Endothelial cell of umbilical vein (primary cell): ENCODE results near the gene HNRNPU. TPM values are rescaled to one million over a fixed set of nuclear protein-coding genes. Genes with fewer than 3 reads are reported as not detected.

Source experiments
- BruUV-seq: library from RNA; stranded (reverse); fragments of 400-500 nt; replicated peaks from 2 replicates; lab custom pipeline; 2021; lab: Mats Ljungman, UMichigan
- CTCF ChIA-PET: fragments of 300-600, 350-600 bp; sonication (Branson Sonifier 250); formaldehyde crosslinking; loops from one replicate; lab custom pipeline; 2021; ENCODE audit warnings: antibody characterized with exemption, inconsistent platforms; lab: Charles Lee
- POLR2A ChIA-PET: fragments of 300-600, 350-600 bp; sonication (Branson Sonifier 250); formaldehyde crosslinking; loops from one replicate; lab custom pipeline; 2021; ENCODE audit warnings: antibody characterized with exemption, inconsistent platforms; lab: Charles Lee
- DNase-seq: peaks from one replicate; pipeline ENCODE4 v3.0.0-alpha.2; 2011; ENCODE audit warnings: low read depth, low spot score
- FAIRE-seq: peaks from 2 replicates; lab custom pipeline; 2011; peaks lifted over from hg19 to GRCh38; lab: Jason Lieb, UNC
- H2AFZ ChIP-seq: 2 replicates; pipeline ENCODE4 v1.6.0; 2012; ENCODE audit warnings: low read depth, low read length, control low read depth, inconsistent platforms
- H3K27ac ChIP-seq: 2 replicates; pipeline ENCODE4 v1.5.1; 2011; ENCODE audit warnings: low read depth, mild to moderate bottlenecking, control low read depth, low read length, moderate library complexity; ENCODE audit not compliant: insufficient read depth
- H3K27me3 ChIP-seq, 2 experiments: 2 replicates each; pipeline versions ENCODE4 v1.6.0 to v1.6.1; 2011; ENCODE audit warnings: low read length in 2 of 2, mixed read lengths in 1 of 2; ENCODE audit not compliant: control insufficient read depth in 2 of 2, insufficient read depth in 2 of 2
- H3K36me3 ChIP-seq, 2 experiments: 2 replicates in 1 of 2; 3 replicates in 1 of 2; pipeline ENCODE4 v1.5.1; 2011; ENCODE audit warnings: low read length in 2 of 2, mild to moderate bottlenecking in 1 of 2, moderate library complexity in 1 of 2; ENCODE audit not compliant: control insufficient read depth in 2 of 2, insufficient read depth in 2 of 2; ENCODE audit errors: extremely low read depth in 1 of 2
- H3K4me1 ChIP-seq: 3 replicates; pipeline ENCODE4 v1.5.1; 2011; ENCODE audit warnings: mild to moderate bottlenecking, low read length; ENCODE audit not compliant: control insufficient read depth, insufficient read depth; ENCODE audit errors: extremely low read depth
- H3K4me2 ChIP-seq: 2 replicates; pipeline ENCODE4 v1.6.1; 2011; ENCODE audit warnings: low read length, control low read depth, mixed read lengths; ENCODE audit not compliant: insufficient read depth
- H3K4me3 ChIP-seq, 3 experiments: fragments of 200-600 bp in 1 of 3; sonication (generic), shearing (Covaris generic) in 1 of 3; replicated peaks in 1 of 3; 2 replicates each; pipeline ENCODE4 v1.5.1; 2011 to 2016; ENCODE audit warnings: control low read depth in 3 of 3, low read length in 3 of 3, mild to moderate bottlenecking in 2 of 3, inconsistent platforms in 1 of 3, low read depth in 1 of 3, moderate library complexity in 1 of 3; ENCODE audit not compliant: insufficient read depth in 1 of 3
- H3K79me2 ChIP-seq: 2 replicates; pipeline ENCODE4 v1.6.0; 2012; ENCODE audit warnings: low read length, inconsistent platforms; ENCODE audit not compliant: control insufficient read depth, insufficient read depth
- H3K9ac ChIP-seq: replicated peaks from 2 replicates; pipeline ENCODE3; 2011; ENCODE audit warnings: low read length, control low read depth; ENCODE audit not compliant: insufficient read depth; ENCODE audit errors: extremely low read depth
- H3K9me1 ChIP-seq: replicated peaks from 3 replicates; pipeline ENCODE4 v1.6.0; 2011; ENCODE audit warnings: mild to moderate bottlenecking, low read length; ENCODE audit not compliant: control insufficient read depth, insufficient read depth; ENCODE audit errors: extremely low read depth
- H3K9me3 ChIP-seq: replicated peaks from 2 replicates; pipeline ENCODE4 v1.5.1; 2012; ENCODE audit warnings: low read length, inconsistent platforms; ENCODE audit not compliant: control insufficient read depth, insufficient read depth
- H4K20me1 ChIP-seq: replicated peaks from 2 replicates; pipeline ENCODE3; 2011; ENCODE audit warnings: mild to moderate bottlenecking, low read length; ENCODE audit not compliant: control insufficient read depth, insufficient read depth; ENCODE audit errors: extremely low read depth
- EZH2 ChIP-seq: IDR thresholded peaks from 2 replicates; pipeline ENCODE4 v1.6.1; 2012; ENCODE audit warnings: borderline replicate concordance, low read depth, mild to moderate bottlenecking, moderate library complexity, low read length, inconsistent platforms; ENCODE audit not compliant: severe bottlenecking
- FOS ChIP-seq: IDR thresholded peaks from 2 replicates; pipeline ENCODE4 v1.6.1; 2011; ENCODE audit warnings: mild to moderate bottlenecking, low read length, moderate library complexity, borderline replicate concordance; ENCODE audit not compliant: insufficient read depth
- GATA2 ChIP-seq: IDR thresholded peaks from 2 replicates; pipeline ENCODE4 v1.7.0; 2011; ENCODE audit warnings: low read depth, mild to moderate bottlenecking, moderate library complexity, mixed read lengths, low read length; ENCODE audit not compliant: insufficient read length, insufficient read depth
- JUN ChIP-seq: IDR thresholded peaks from 2 replicates; pipeline ENCODE4 v1.6.1; 2011; ENCODE audit warnings: borderline replicate concordance, low read depth; ENCODE audit not compliant: insufficient read length, insufficient read depth
- MYC ChIP-seq: IDR thresholded peaks from one replicate; pipeline ENCODE4 v1.6.1; 2011; ENCODE audit warnings: mild to moderate bottlenecking, low read depth, low read length
- POLR2A ChIP-seq: IDR thresholded peaks from 2 replicates; pipeline ENCODE4 v1.6.1; 2012; ENCODE audit warnings: low read depth, mild to moderate bottlenecking, control low read depth, low read length
- POLR2AphosphoS5 ChIP-seq: IDR thresholded peaks from 2 replicates; pipeline ENCODE4 v1.6.1; 2012; ENCODE audit warnings: low read depth, mild to moderate bottlenecking, control low read depth, low read length, moderate library complexity; ENCODE audit not compliant: insufficient read depth
- dilution Hi-C: fragments of 300-500 bp; cut with MboI; formaldehyde crosslinking; loops from one replicate; pipeline ENCODE4 v1.15.0; 2019; ENCODE audit warnings: low sequenced_read_pairs; ENCODE audit not compliant: extremely low pct_ligation_motif_present
- intact Hi-C: fragments of 100-400 bp; cut with micrococcal nuclease; formaldehyde crosslinking; loops from one replicate; pipeline ENCODE4 v1.10.0; 2022
- polyA plus RNA-seq, 4 experiments: library from polyadenylated mRNA; depleted of rRNA in 3 of 4; stranded (reverse) in 3 of 4; unstranded in 1 of 4; fragments of >200 nt; gene quantifications; 2 replicates each; pipeline versions ENCODE4 v1.2.1 to v1.2.3, GENCODE V29; 2011 to 2012; ENCODE audit warnings: missing spikeins in 1 of 4
- total RNA-seq: library from RNA; stranded (reverse); gene quantifications from 2 replicates; pipeline ENCODE4 v1.2.3, GENCODE V29; 2021
- TF ChIP-seq, protein P1 (sequence below): IDR thresholded peaks from 2 replicates; pipeline ENCODE4 v1.6.1; 2011; ENCODE audit not compliant: insufficient read depth, insufficient read length

HNRNPU gene
- total and polyA plus RNA-seq, 2 donors (not counting 3 experiments of a cell fraction or from before 2014, with no cell fraction given): 68.7 to 417 TPM

DNA sequence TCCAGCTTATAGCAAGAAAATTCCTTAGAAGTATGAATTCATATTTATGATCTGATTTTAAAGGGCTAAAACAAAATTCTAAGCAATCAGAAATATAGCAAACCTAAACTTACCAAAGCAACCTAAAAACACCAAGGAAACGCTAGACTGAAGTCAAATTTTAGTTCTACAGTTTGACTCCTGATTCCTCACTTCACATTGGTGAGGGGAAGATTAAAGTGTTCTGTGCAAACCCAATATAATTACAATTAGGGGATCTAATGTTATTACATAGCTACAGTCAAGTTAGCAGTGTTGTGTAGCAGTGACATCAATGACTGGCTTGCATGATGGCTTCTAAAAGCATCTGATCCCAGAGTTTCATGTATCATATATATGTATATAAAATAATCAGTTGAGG lies 11.6 kb downstream of the HNRNPU start:
- Histone ChIP-seq H3K27me3 (no peaks in the 10 kb centered on the region), H2AFZ (no peak overlapping the region), H3K27ac (no peak overlapping the region), H3K4me2 (no peak overlapping the region), H3K9me3 (no peaks in the 10 kb centered on the region), H3K4me1 (no peaks in the 10 kb centered on the region), H3K79me2 (peaks cover 71% of the 10 kb centered on the region), H3K9me1 (no peaks in the 10 kb centered on the region), H3K36me3 (peaks cover 18 to 59% of the 10 kb centered on the region in 2 experiments), H4K20me1 (peaks cover 4% of the 10 kb centered on the region), H3K9ac (no peak overlapping the region), H3K4me3 (no peak overlapping the region)
- no TSS peak for BruUV-seq
- intact Hi-C loops: no loop called here
- dilution Hi-C loops: no loop called here
- CTCF ChIA-PET: interaction anchor here (1.5 to 4.8 kb wide), 2 partner anchors 9 to 190 kb away, joined by 3 to 30 read pairs; no protein-coding TSS in a partner anchor
- DNase-seq: no peak
- no peak for TF ChIP-seq JUN
- TF ChIP-seq GATA2: no peak
- no peak for TF ChIP-seq POLR2A
- TF ChIP-seq EZH2: no peak
- TF ChIP-seq, protein P1, sequence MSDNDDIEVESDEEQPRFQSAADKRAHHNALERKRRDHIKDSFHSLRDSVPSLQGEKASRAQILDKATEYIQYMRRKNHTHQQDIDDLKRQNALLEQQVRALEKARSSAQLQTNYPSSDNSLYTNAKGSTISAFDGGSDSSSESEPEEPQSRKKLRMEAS: no peak
- no peak for TF ChIP-seq MYC
- TF ChIP-seq POLR2AphosphoS5: no peak
- no peak for TF ChIP-seq FOS
- POLR2A ChIA-PET: interaction anchor here (0.5 kb wide), 2 partner anchors 9 to 19 kb away, joined by 3 to 4 read pairs; no protein-coding TSS in a partner anchor
- FAIRE-seq: no peak
